Panc1 (cell line): Measurements from ENCODE around the gene UGT1A6. TPM values are rescaled to one million over a fixed set of nuclear protein-coding genes. Genes with fewer than 3 reads are reported as not detected.

Experiments used
- ATAC-seq: fragments of 200-7000 bp; cut with Tn5 transposase; 2 replicates; pipeline ENCODE4 v1.9.1; 2020; ENCODE audit warnings: mild to moderate bottlenecking, moderate library complexity
- BruUV-seq: library from RNA; stranded (reverse); fragments of 400-500 nt; replicated peaks from 2 replicates; lab custom pipeline; 2021; lab: Mats Ljungman, UMichigan
- CTCF ChIA-PET: fragments of 300-600 bp; sonication (Branson Sonifier 250); formaldehyde crosslinking; loops from one replicate; lab custom pipeline; 2022; ENCODE audit warnings: antibody characterized with exemption; lab: Charles Lee
- POLR2A ChIA-PET: fragments of 300-600 bp; sonication (Branson Sonifier 250); formaldehyde crosslinking; loops from one replicate; lab custom pipeline; 2022; ENCODE audit warnings: antibody characterized with exemption; lab: Charles Lee
- DNase-seq: peaks from one replicate; pipeline ENCODE4 v3.0.0-alpha.2; 2010; ENCODE audit warnings: low read depth, low spot score
- H3K27ac ChIP-seq: 2 replicates; pipeline ENCODE4 v1.5.1; 2011; ENCODE audit warnings: mild to moderate bottlenecking, low read length, inconsistent platforms
- H3K27me3 ChIP-seq: fragments of 200-500 bp; sonication (Bioruptor generic); 2 replicates; pipeline ENCODE4 v1.6.0; 2014; ENCODE audit warnings: low read length, inconsistent platforms; ENCODE audit not compliant: control insufficient read depth, insufficient read depth
- H3K36me3 ChIP-seq: fragments of 200-500 bp; sonication (Bioruptor generic); 2 replicates; pipeline ENCODE4 v1.5.1; 2014; ENCODE audit warnings: inconsistent platforms, mild to moderate bottlenecking, low read length, moderate library complexity; ENCODE audit not compliant: control insufficient read depth, insufficient read depth
- H3K4me1 ChIP-seq: 2 replicates; pipeline ENCODE4 v1.5.1; 2011; ENCODE audit warnings: inconsistent platforms, mild to moderate bottlenecking, low read length, moderate library complexity; ENCODE audit not compliant: control insufficient read depth, insufficient read depth
- H3K4me3 ChIP-seq, 2 experiments: 2 replicates each; pipeline ENCODE4 v1.5.1; 2011 to 2012; ENCODE audit warnings: low read depth in 2 of 2, low read length in 2 of 2, mild to moderate bottlenecking in 2 of 2, inconsistent platforms in 1 of 2, moderate library complexity in 1 of 2
- H3K9me3 ChIP-seq: fragments of 200-500 bp; sonication (Bioruptor generic); 2 replicates; pipeline ENCODE4 v1.5.1; 2014; ENCODE audit warnings: low read depth, mild to moderate bottlenecking, inconsistent platforms, low read length, moderate library complexity; ENCODE audit not compliant: control insufficient read depth, insufficient read depth
- CTCF ChIP-seq: fragments of 450-650 bp; IDR thresholded peaks from 2 replicates; pipeline ENCODE4 v1.5.1; 2017; ENCODE audit warnings: mild to moderate bottlenecking
- POLR2AphosphoS5 ChIP-seq: IDR thresholded peaks from 2 replicates; pipeline ENCODE4 v1.6.1; 2012; ENCODE audit warnings: mild to moderate bottlenecking, low read depth, low read length, moderate library complexity
- REST ChIP-seq, 2 experiments: IDR thresholded peaks; 2 replicates each; pipeline ENCODE4 v1.6.1; 2011 to 2012; ENCODE audit warnings: low read depth in 2 of 2, control low read depth in 1 of 2, low read length in 1 of 2, mild to moderate bottlenecking in 1 of 2, moderate library complexity in 1 of 2; ENCODE audit not compliant: insufficient read depth in 1 of 2
- SIN3A ChIP-seq: IDR thresholded peaks from 2 replicates; pipeline ENCODE4 v1.6.1; 2012; ENCODE audit warnings: low read depth, mild to moderate bottlenecking, low read length, moderate library complexity, borderline replicate concordance; ENCODE audit not compliant: insufficient read depth
- TCF7L2 ChIP-seq: IDR thresholded peaks from 2 replicates; pipeline ENCODE4 v1.6.1; 2011; ENCODE audit warnings: mild to moderate bottlenecking, low read depth, low read length, inconsistent platforms
- in situ Hi-C: cut with HindIII; loops from 2 replicates; pipeline ENCODE4 v1.10.0; 2016; ENCODE audit warnings: low sequenced_read_pairs, low pct_unique_long_range_greater_than_20kb
- intact Hi-C: fragments of 100-400 bp; cut with micrococcal nuclease; formaldehyde crosslinking; loops from one replicate; pipeline ENCODE4 v1.10.0; 2022; ENCODE audit not compliant: unreplicated experiment
- total RNA-seq: library from RNA; stranded (reverse); gene quantifications from one replicate; pipeline ENCODE4 v1.2.1, GENCODE V29; 2021; ENCODE audit not compliant: unreplicated experiment

UGT1A6 gene
- total RNA-seq, 1 experiment from 2014 or later, result not detected

- Histone ChIP-seq H3K4me1 (no peaks in the 10 kb centered on the region), H3K9me3 (no peaks in the 10 kb centered on the region), H3K27ac (no peak overlapping the region), H3K36me3 (no peaks in the 10 kb centered on the region), H3K4me3 (no peak overlapping the region), H3K27me3 (peaks cover 4% of the 10 kb centered on the region; the same call in 1 of the 2 replicates)
- POLR2A ChIA-PET, result no interaction called here
- DNase-seq (no peak), ATAC-seq (no peak)
- TF ChIP-seq SIN3A, result no peak
- TF ChIP-seq POLR2AphosphoS5, result no peak
- TF ChIP-seq TCF7L2, result no peak
- no peak for TF ChIP-seq REST (IDR thresholded peaks at IDR 0.05; ENCODE audit: insufficient read depth in 1 of 2, low read depth in 2 of 2, low read length in 1 of 2)
- no peak for TF ChIP-seq CTCF
- BruUV-seq, result no TSS peak
- CTCF ChIA-PET, result no interaction called here
- intact Hi-C loops, result no loop called here
- in situ Hi-C loops, result no loop called here
These were observed 72.1 kb downstream of the UGT1A6 start for GRCh38 chr2:233764761-233765160.

GRCh38 chr2:233766416-233766815 lies 73.7 kb downstream of the UGT1A6 start:
- TF ChIP-seq POLR2AphosphoS5 (no peak), REST (IDR thresholded peaks at IDR 0.05; ENCODE audit: insufficient read depth in 1 of 2, low read depth in 2 of 2, low read length in 1 of 2) (no peak), TCF7L2 (no peak), CTCF (no peak), SIN3A (no peak)
- H3K27me3 ChIP-seq, result peaks cover 4% of the 10 kb centered on the region; the same call in 1 of the 2 replicates
- no peak overlapping the region for H3K27ac ChIP-seq
- no peaks in the 10 kb centered on the region for H3K36me3 ChIP-seq
- H3K4me1 ChIP-seq, result no peaks in the 10 kb centered on the region
- DNase-seq (no peak), ATAC-seq (no peak)
- CTCF ChIA-PET, result no interaction called here
- intact Hi-C loops, result no loop called here
- POLR2A ChIA-PET, result no interaction called here
- BruUV-seq, result no TSS peak
- H3K9me3 ChIP-seq, result no peaks in the 10 kb centered on the region
- no peak overlapping the region for H3K4me3 ChIP-seq
- in situ Hi-C loops, result no loop called here
